HUES6 (cell line): ENCODE results near the gene MYCBPAP.

Experiments
- H3K27ac ChIP-seq: 2 replicates; pipeline ENCODE4 v1.7.0; 2013; ENCODE audit warnings: low read depth, mild to moderate bottlenecking, low read length, inconsistent platforms
- H3K27me3 ChIP-seq: 2 replicates; pipeline ENCODE4 v1.6.1; 2013; ENCODE audit warnings: low read length; ENCODE audit not compliant: control insufficient read depth, insufficient read depth
- H3K36me3 ChIP-seq: 2 replicates; pipeline ENCODE4 v1.6.1; 2013; ENCODE audit warnings: low read length; ENCODE audit not compliant: control insufficient read depth, insufficient read depth
- H3K4me1 ChIP-seq: 2 replicates; pipeline ENCODE4 v1.6.1; 2013; ENCODE audit warnings: low read length; ENCODE audit not compliant: control insufficient read depth, insufficient read depth
- H3K4me3 ChIP-seq: 2 replicates; pipeline ENCODE4 v1.5.1; 2013; ENCODE audit warnings: low read depth, low read length
- H3K9ac ChIP-seq: one replicate; pipeline ENCODE4 v1.6.1; 2013; ENCODE audit warnings: mild to moderate bottlenecking, low read length
- H3K9me3 ChIP-seq: 2 replicates; pipeline ENCODE4 v1.6.1; 2013; ENCODE audit warnings: low read depth, low read length; ENCODE audit not compliant: control insufficient read depth, insufficient read depth

The MYCBPAP gene

GRCh38 chr17:50541716-50542688, 33.8 kb downstream of the MYCBPAP start:
- Histone ChIP-seq H3K36me3 (no peaks in the 10 kb centered on the region), H3K9me3 (no peaks in the 10 kb centered on the region), H3K9ac (peak overlapping the region; percentile 25), H3K27me3 (peaks cover 11% of the 10 kb centered on the region), H3K4me1 (peaks cover 40% of the 10 kb centered on the region), H3K27ac (no peak overlapping the region), H3K4me3 (peak overlapping the region; percentile 83)

GRCh38 chr17:50542795-50543774, 34.8 kb downstream of the MYCBPAP start:
- Histone ChIP-seq H3K4me1 (peaks cover 46% of the 10 kb centered on the region), H3K27ac (no peak overlapping the region), H3K9ac (no peak overlapping the region), H3K9me3 (no peaks in the 10 kb centered on the region), H3K4me3 (peak overlapping the region; percentile 83), H3K27me3 (peaks cover 11% of the 10 kb centered on the region), H3K36me3 (no peaks in the 10 kb centered on the region)

DNA sequence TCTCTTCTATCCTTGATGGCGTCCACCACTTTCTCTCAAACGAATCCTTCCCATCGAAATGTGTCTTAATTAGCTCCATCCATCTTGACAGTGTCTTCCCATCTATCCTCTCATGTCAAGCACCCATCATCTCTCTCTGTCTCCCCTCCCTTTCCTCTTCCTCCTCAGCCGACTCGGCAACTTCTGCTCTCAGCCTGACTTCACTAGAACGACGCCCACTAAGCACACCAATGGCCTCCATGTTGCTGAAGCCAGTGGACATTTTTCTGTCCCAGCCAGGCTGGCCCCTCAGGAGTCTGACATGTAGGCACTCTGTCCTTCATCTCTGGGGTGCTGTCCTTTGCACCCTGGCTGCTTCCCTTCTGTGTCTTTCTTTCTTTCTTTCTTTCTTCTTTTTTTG, 36.3 kb downstream of the MYCBPAP start:
- H3K36me3 ChIP-seq, result no peaks in the 10 kb centered on the region

GRCh38 chr17:50545311-50545710, 37.1 kb downstream of the MYCBPAP start:
- H3K27me3 ChIP-seq, result peaks cover 11% of the 10 kb centered on the region
- peaks cover 31% of the 10 kb centered on the region for H3K4me1 ChIP-seq
- no peaks in the 10 kb centered on the region for H3K9me3 ChIP-seq
- H3K27ac ChIP-seq, result no peak overlapping the region
- H3K36me3 ChIP-seq, result no peaks in the 10 kb centered on the region
- H3K4me3 ChIP-seq, result no peak overlapping the region
- H3K9ac ChIP-seq, result no peak overlapping the region

More for the DNA sequence above, 36.3 kb downstream of the MYCBPAP start:
- H3K4me3 ChIP-seq, result no peak overlapping the region
- H3K27ac ChIP-seq, result no peak overlapping the region
- H3K27me3 ChIP-seq, result peaks cover 11% of the 10 kb centered on the region
- peaks cover 36% of the 10 kb centered on the region for H3K4me1 ChIP-seq
- H3K9me3 ChIP-seq, result no peaks in the 10 kb centered on the region
- H3K9ac ChIP-seq, result no peak overlapping the region

DNA sequence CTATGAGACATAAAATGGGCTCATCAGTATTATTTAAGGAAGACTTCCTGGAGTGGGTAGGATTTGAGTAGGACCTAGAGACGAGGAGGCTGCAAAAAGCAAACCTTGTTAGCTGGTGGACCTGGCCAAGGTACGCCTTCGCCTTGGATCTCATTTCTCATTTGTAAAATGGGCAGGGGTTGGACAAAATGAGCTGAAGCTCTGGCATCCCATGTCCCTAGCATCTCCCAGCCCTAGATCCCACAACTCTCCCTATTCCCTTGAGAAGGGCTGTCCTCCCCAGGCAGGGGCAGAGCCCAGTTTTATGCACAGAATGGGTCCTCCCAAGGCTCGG, 38.4 kb downstream of the MYCBPAP start:
- H3K27ac ChIP-seq, result no peak overlapping the region
- H3K9ac ChIP-seq, result no peak overlapping the region
- peak overlapping the region; percentile 68; the same call in 1 of the 2 replicates for H3K4me3 ChIP-seq
- H3K27me3 ChIP-seq, result peaks cover 3% of the 10 kb centered on the region
- H3K36me3 ChIP-seq, result no peaks in the 10 kb centered on the region
- peaks cover 19% of the 10 kb centered on the region for H3K4me1 ChIP-seq
- H3K9me3 ChIP-seq, result no peaks in the 10 kb centered on the region

DNA sequence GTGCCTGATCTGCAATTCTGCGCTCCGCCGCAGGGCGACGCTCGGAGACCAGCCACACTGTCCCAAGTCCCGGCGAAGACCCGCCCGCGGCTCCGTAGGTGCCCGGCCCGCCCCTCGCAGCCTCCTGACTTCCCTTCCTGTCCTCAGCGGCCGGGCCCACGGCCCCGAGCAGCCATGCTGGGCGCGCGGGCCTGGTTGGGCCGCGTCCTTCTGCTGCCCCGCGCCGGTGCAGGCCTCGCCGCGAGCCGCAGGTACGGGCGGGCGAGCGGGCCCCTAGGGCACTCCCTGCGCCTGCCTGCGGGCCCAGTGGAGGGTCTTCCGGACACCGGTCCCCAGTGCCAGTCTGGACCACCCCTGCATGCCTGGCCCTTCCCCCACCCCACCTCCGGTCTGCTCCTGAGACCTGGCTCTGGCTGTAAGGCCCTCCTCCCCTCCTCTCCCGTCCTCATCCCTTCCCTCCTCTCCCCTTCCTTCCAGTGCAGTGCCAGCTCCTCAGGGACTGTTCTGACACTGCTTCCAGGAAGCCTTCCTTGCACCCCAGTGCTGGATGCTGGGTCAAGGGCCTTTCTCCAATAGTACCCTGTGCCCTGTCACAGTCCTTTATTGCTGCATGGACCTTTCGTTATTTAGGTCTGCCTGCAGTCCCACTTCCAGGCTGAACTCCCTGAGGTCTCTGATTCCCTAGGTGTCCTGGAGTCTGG, 38.9 kb downstream of the MYCBPAP start, which contains the start of gene SPATA20:
Gene SPATA20 (plus strand): TSS at position 140 of the 701 bp plus-strand sequence. CDS start 35 bp downstream, at position 175.
- Histone ChIP-seq H3K9ac (peak within 1 kb of the TSS; percentile 77), H3K27me3 (peaks cover 2% of the 10 kb centered on the region), H3K4me3 (peak within 1 kb of the TSS; percentile 68), H3K4me1 (peaks cover 18% of the 10 kb centered on the region), H3K27ac (peak within 1 kb of the TSS; percentile 80), H3K36me3 (no peaks in the 10 kb centered on the region), H3K9me3 (no peaks in the 10 kb centered on the region)

GRCh38 chr17:50547736-50548083, 39.5 kb downstream of the MYCBPAP start:
- Histone ChIP-seq H3K27ac (no peak overlapping the region), H3K4me1 (peaks cover 13% of the 10 kb centered on the region), H3K36me3 (no peaks in the 10 kb centered on the region), H3K4me3 (peak overlapping the region; percentile 68), H3K27me3 (peaks cover 2% of the 10 kb centered on the region), H3K9ac (no peak overlapping the region), H3K9me3 (no peaks in the 10 kb centered on the region)

DNA sequence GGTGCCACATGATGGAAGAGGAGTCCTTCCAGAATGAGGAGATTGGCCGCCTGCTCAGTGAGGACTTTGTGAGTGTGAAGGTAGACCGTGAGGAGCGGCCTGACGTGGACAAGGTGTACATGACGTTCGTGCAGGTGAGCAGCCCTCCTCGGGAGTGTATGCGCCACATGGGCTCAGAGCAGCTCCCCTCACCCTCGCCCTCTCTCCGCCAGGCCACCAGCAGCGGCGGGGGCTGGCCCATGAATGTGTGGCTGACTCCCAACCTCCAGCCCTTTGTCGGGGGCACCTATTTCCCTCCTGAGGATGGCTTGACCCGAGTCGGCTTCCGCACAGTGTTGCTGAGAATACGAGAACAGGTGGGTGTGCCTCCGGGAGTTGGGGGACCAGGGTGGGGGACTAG, 40.6 kb downstream of the MYCBPAP start:
- Histone ChIP-seq H3K27ac (no peak overlapping the region), H3K4me1 (peaks cover 8% of the 10 kb centered on the region), H3K4me3 (no peak overlapping the region), H3K9ac (no peak overlapping the region), H3K36me3 (no peaks in the 10 kb centered on the region), H3K27me3 (peaks cover 2% of the 10 kb centered on the region), H3K9me3 (no peaks in the 10 kb centered on the region)

- no peak overlapping the region for H3K9ac ChIP-seq
- H3K27me3 ChIP-seq, result peaks cover 2% of the 10 kb centered on the region
- H3K36me3 ChIP-seq, result no peaks in the 10 kb centered on the region
- no peak overlapping the region for H3K4me3 ChIP-seq
- H3K4me1 ChIP-seq, result peaks cover 8% of the 10 kb centered on the region
- no peak overlapping the region for H3K27ac ChIP-seq
- no peaks in the 10 kb centered on the region for H3K9me3 ChIP-seq
Observed at GRCh38 chr17:50549256-50549941, 41.2 kb downstream of the MYCBPAP start.

DNA sequence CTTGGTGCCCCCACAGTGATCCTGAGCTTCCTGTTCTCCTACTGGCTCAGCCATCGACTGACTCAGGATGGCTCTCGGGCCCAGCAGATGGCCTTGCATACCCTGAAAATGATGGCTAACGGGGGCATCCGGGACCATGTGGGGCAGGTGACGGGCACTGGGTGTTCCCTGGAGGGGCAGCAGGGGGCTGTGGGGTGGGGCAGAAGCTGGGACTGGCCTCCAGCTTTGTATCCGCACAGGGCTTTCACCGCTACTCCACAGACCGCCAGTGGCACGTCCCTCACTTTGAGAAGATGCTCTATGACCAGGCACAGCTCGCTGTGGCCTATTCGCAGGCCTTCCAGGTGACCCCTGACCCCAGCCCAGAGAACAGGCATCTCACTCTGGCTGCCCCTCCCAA, 41.7 kb downstream of the MYCBPAP start:
- Histone ChIP-seq H3K9ac (no peak overlapping the region), H3K4me1 (peaks cover 8% of the 10 kb centered on the region), H3K27me3 (peaks cover 2% of the 10 kb centered on the region; the same call in 1 of the 2 replicates), H3K27ac (no peak overlapping the region), H3K4me3 (no peak overlapping the region), H3K9me3 (no peaks in the 10 kb centered on the region), H3K36me3 (no peaks in the 10 kb centered on the region)
